Neural progenitor cell (in vitro differentiated cells): ENCODE data around the gene NMS. TPM values are rescaled to one million over a fixed set of nuclear protein-coding genes. Genes with fewer than 3 reads are reported as not detected.

Experiments used
- DNase-seq: peaks from one replicate; pipeline ENCODE4 v3.0.0-alpha.2; 2016; ENCODE audit warnings: low spot score
- H2AFZ ChIP-seq: fragments of 200-600 bp; sonication (generic); replicated peaks from 2 replicates; pipeline ENCODE4 v1.6.1; 2016; ENCODE audit warnings: antibody characterized with exemption
- H3F3A ChIP-seq: fragments of 200-600 bp; sonication (generic); 2 replicates; pipeline ENCODE4 v1.6.1; 2016; ENCODE audit warnings: antibody characterized with exemption, low read depth
- H3K27ac ChIP-seq: fragments of 200-600 bp; sonication (generic); 2 replicates; pipeline ENCODE4 v1.5.1; 2016; ENCODE audit warnings: mild to moderate bottlenecking
- H3K27me3 ChIP-seq: fragments of 200-600 bp; sonication (generic); 2 replicates; pipeline ENCODE4 v1.6.1; 2016; ENCODE audit warnings: mild to moderate bottlenecking, moderate library complexity
- H3K36me3 ChIP-seq: fragments of 200-600 bp; sonication (generic); 2 replicates; pipeline ENCODE4 v1.5.1; 2016
- H3K4me1 ChIP-seq: fragments of 200-600 bp; sonication (generic); 2 replicates; pipeline ENCODE4 v1.6.1; 2016; ENCODE audit warnings: mixed run types
- H3K4me2 ChIP-seq: fragments of 200-600 bp; sonication (generic); 2 replicates; pipeline ENCODE4 v1.6.1; 2016
- H3K4me3 ChIP-seq: fragments of 200-600 bp; sonication (generic); 2 replicates; pipeline ENCODE4 v1.5.1; 2016
- H3K79me2 ChIP-seq: fragments of 200-600 bp; sonication (generic); 2 replicates; pipeline ENCODE4 v1.6.1; 2016; ENCODE audit warnings: low read depth
- H3K9ac ChIP-seq: fragments of 200-600 bp; sonication (generic); 2 replicates; pipeline ENCODE4 v1.6.1; 2016
- H3K9me3 ChIP-seq: fragments of 200-600 bp; sonication (generic); 2 replicates; pipeline ENCODE4 v1.5.1; 2016; ENCODE audit warnings: low read depth
- H4K20me1 ChIP-seq: fragments of 200-600 bp; sonication (generic); 2 replicates; pipeline ENCODE4 v1.6.1; 2016; ENCODE audit warnings: low read depth
- H3K27ac Mint-ChIP-seq: 3 replicates; pipeline ENCODE4 v1.8.0; 2021; ENCODE audit warnings: mixed read lengths
- H3K27me3 Mint-ChIP-seq: 2 replicates; pipeline ENCODE4 v1.8.0; 2022; ENCODE audit warnings: low read depth, mild to moderate bottlenecking, inconsistent platforms, moderate library complexity, mixed read lengths; ENCODE audit not compliant: insufficient read depth
- H3K36me3 Mint-ChIP-seq: 3 replicates; pipeline ENCODE4 v1.8.0; 2021; ENCODE audit warnings: mixed read lengths
- H3K4me1 Mint-ChIP-seq: 3 replicates; pipeline ENCODE4 v1.8.0; 2021; ENCODE audit warnings: mixed read lengths
- H3K4me3 Mint-ChIP-seq: 3 replicates; pipeline ENCODE4 v1.8.0; 2021; ENCODE audit warnings: mild to moderate bottlenecking, moderate library complexity, mixed read lengths
- H3K9me3 Mint-ChIP-seq: 3 replicates; pipeline ENCODE4 v1.8.0; 2020; ENCODE audit warnings: mixed read lengths
- EZH2 ChIP-seq: fragments of 200-600 bp; sonication (generic); IDR thresholded peaks from 2 replicates; pipeline ENCODE4 v1.6.1; 2017; ENCODE audit warnings: antibody characterized with exemption, mild to moderate bottlenecking, moderate library complexity
- EZH2phosphoT487 ChIP-seq: fragments of 200-600 bp; sonication (generic); IDR thresholded peaks from 2 replicates; pipeline ENCODE4 v1.6.1; 2017; ENCODE audit warnings: antibody characterized with exemption
- total RNA-seq: library from RNA; depleted of rRNA; stranded (reverse); fragments of >200 nt; gene quantifications from 2 replicates; pipeline ENCODE4 v1.2.3, GENCODE V29; 2015; ENCODE audit warnings: low replicate concordance
- TF ChIP-seq, protein P1 (sequence below): fragments of 200-600 bp; sonication (generic); IDR thresholded peaks from 2 replicates; pipeline ENCODE4 v1.5.1; 2017; ENCODE audit warnings: antibody characterized with exemption, mild to moderate bottlenecking

The NMS gene
- total RNA-seq, 1 donor from 2014 or later, result not detected

DNA sequence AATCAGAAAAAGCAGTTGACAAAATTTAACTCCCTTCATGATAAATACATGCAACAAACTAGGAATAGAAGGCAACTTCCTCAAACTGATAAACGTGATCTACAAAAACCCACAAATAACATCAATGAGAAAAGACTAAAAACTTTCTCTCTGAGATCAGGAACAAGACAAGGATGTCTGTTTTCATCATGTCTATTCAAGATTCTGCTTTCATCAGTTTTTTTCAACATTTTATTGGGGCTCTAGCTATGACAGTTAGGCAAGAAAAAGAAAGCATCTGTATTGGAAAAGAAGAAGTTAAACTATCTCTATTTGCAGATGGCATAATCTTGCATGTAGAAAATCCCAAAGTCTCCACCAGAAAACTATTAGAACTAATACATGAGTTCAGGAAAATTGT is 40.6 kb upstream of the NMS start:
- Histone ChIP-seq H3K79me2 (no peaks in the 10 kb centered on the region), H3K27ac (no peak overlapping the region), H3K9me3 (no peaks in the 10 kb centered on the region), H3K36me3 (no peaks in the 10 kb centered on the region), H3K4me3 (no peak overlapping the region), H3K4me2 (no peak overlapping the region), H2AFZ (no peak overlapping the region), H3K4me1 (no peaks in the 10 kb centered on the region), H3F3A (no peaks in the 10 kb centered on the region), H3K27me3 (no peaks in the 10 kb centered on the region), H4K20me1 (no peaks in the 10 kb centered on the region), H3K9ac (no peak overlapping the region)
- Mint-ChIP-seq H3K36me3 (no peaks in the 10 kb centered on the region), H3K27me3 (peaks cover 8% of the 10 kb centered on the region), H3K4me1 (no peaks in the 10 kb centered on the region), H3K27ac (no peak overlapping the region), H3K9me3 (peaks cover 7% of the 10 kb centered on the region), H3K4me3 (no peak overlapping the region)
- TF ChIP-seq EZH2phosphoT487, result no peak
- TF ChIP-seq, protein P1, sequence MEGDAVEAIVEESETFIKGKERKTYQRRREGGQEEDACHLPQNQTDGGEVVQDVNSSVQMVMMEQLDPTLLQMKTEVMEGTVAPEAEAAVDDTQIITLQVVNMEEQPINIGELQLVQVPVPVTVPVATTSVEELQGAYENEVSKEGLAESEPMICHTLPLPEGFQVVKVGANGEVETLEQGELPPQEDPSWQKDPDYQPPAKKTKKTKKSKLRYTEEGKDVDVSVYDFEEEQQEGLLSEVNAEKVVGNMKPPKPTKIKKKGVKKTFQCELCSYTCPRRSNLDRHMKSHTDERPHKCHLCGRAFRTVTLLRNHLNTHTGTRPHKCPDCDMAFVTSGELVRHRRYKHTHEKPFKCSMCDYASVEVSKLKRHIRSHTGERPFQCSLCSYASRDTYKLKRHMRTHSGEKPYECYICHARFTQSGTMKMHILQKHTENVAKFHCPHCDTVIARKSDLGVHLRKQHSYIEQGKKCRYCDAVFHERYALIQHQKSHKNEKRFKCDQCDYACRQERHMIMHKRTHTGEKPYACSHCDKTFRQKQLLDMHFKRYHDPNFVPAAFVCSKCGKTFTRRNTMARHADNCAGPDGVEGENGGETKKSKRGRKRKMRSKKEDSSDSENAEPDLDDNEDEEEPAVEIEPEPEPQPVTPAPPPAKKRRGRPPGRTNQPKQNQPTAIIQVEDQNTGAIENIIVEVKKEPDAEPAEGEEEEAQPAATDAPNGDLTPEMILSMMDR, result no peak
- no peak for DNase-seq

DNA sequence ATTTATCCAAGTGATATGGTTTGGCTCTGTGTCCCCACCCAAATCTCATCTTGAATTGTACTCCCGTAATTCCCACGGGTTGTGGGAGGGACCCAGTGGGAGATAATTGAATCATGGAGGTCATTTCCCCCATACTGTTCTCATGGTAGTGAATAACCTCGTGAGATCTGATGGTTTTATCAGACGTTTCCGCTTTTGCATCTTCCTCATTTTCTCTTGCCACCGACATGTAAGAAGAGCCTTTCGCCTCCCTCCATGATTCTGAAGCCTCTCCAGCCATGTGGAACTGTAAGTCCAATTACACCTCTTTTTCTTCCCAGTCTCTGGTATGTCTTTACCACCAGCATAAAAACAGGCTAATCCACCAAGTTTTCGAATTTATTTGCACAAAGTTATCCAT is 32.5 kb upstream of the NMS start:
- no peak overlapping the region for H3K4me2 ChIP-seq
- H3K4me1 ChIP-seq, result no peaks in the 10 kb centered on the region
- DNase-seq, result no peak
- H3K9me3 ChIP-seq, result no peaks in the 10 kb centered on the region
- no peaks in the 10 kb centered on the region for H3K4me1 Mint-ChIP-seq
- H3K79me2 ChIP-seq, result no peaks in the 10 kb centered on the region
- H3K9me3 Mint-ChIP-seq, result peaks cover 3% of the 10 kb centered on the region
- peaks cover 2% of the 10 kb centered on the region for H3K27me3 Mint-ChIP-seq
- H3K36me3 ChIP-seq, result no peaks in the 10 kb centered on the region
- H3K4me3 ChIP-seq, result no peak overlapping the region
- no peak overlapping the region for H3K9ac ChIP-seq
- TF ChIP-seq, protein P1, result no peak
- no peak for TF ChIP-seq EZH2phosphoT487
- no peak for TF ChIP-seq EZH2
- no peak overlapping the region for H2AFZ ChIP-seq
- no peak overlapping the region for H3K27ac Mint-ChIP-seq
- no peaks in the 10 kb centered on the region for H4K20me1 ChIP-seq
- H3K27me3 ChIP-seq, result no peaks in the 10 kb centered on the region
- no peaks in the 10 kb centered on the region for H3F3A ChIP-seq
- no peak overlapping the region for H3K27ac ChIP-seq
- H3K4me3 Mint-ChIP-seq, result no peak overlapping the region
- no peaks in the 10 kb centered on the region for H3K36me3 Mint-ChIP-seq

DNA sequence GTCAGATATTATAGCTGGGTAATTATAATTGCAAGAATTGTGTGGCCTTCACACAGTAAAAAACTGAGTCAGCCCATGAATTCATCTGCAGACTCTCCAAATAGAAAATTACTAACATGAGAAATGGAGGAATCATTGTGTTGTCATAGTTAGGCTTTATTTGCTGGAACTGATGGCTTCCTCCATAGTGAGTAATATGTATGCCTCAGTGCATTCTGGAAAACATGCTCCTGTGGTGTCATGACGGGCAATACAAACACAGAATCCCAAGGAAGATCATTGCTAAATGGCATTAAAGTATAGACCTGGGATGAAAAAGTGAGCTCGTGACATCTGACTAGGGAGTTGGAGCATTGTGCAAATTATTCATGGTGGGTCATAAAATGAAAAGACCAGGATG is 23.6 kb upstream of the NMS start:
- H3K27me3 ChIP-seq, result no peaks in the 10 kb centered on the region
- H4K20me1 ChIP-seq, result no peaks in the 10 kb centered on the region
- Mint-ChIP-seq H3K27me3 (no peaks in the 10 kb centered on the region), H3K9me3 (no peaks in the 10 kb centered on the region), H3K36me3 (no peaks in the 10 kb centered on the region), H3K4me1 (no peaks in the 10 kb centered on the region), H3K27ac (no peak overlapping the region), H3K4me3 (no peak overlapping the region)
- H3K9ac ChIP-seq, result no peak overlapping the region
- peaks cover 9% of the 10 kb centered on the region for H3F3A ChIP-seq
- H3K4me2 ChIP-seq, result no peak overlapping the region
- H3K4me1 ChIP-seq, result no peaks in the 10 kb centered on the region
- H3K36me3 ChIP-seq, result no peaks in the 10 kb centered on the region
- H2AFZ ChIP-seq, result no peak overlapping the region
- H3K79me2 ChIP-seq, result no peaks in the 10 kb centered on the region
- no peak for TF ChIP-seq EZH2
- TF ChIP-seq EZH2phosphoT487, result no peak
- TF ChIP-seq, protein P1, result no peak
- H3K27ac ChIP-seq, result no peak overlapping the region
- H3K9me3 ChIP-seq, result no peaks in the 10 kb centered on the region
- H3K4me3 ChIP-seq, result no peak overlapping the region
- no peak for DNase-seq

DNA sequence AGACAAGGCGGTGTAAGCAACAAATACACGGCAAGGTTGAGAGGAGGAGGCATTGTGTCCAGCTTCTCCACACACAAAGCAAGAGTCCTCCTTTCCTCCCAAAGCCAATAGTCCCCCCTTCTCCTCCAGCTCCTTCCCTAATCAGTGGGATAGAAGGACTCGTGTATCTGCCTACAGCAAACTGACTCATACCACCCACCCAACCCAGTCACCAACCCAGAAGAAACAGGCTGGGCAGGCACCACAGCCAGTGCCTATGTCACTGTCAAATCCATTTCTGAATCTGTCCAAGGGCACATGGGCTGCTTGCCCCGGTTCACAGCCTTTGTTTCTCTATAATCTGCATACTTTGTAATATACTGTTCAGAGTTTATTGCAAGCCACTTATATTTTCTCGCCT is 19.2 kb upstream of the NMS start:
- no peaks in the 10 kb centered on the region for H3K27me3 ChIP-seq
- H4K20me1 ChIP-seq, result no peaks in the 10 kb centered on the region
- H3K4me1 Mint-ChIP-seq, result no peaks in the 10 kb centered on the region
- H3K4me3 Mint-ChIP-seq, result no peak overlapping the region
- TF ChIP-seq EZH2phosphoT487 (no peak), EZH2 (no peak)
- TF ChIP-seq, protein P1, result no peak
- no peak overlapping the region for H2AFZ ChIP-seq
- no peaks in the 10 kb centered on the region for H3K79me2 ChIP-seq
- no peak overlapping the region for H3K4me3 ChIP-seq
- no peaks in the 10 kb centered on the region for H3K36me3 ChIP-seq
- no peaks in the 10 kb centered on the region for H3K36me3 Mint-ChIP-seq
- H3K27ac ChIP-seq, result no peak overlapping the region
- H3K9ac ChIP-seq, result no peak overlapping the region
- H3F3A ChIP-seq, result peaks cover 9% of the 10 kb centered on the region
- peaks cover 18% of the 10 kb centered on the region for H3K9me3 Mint-ChIP-seq
- peaks cover 8% of the 10 kb centered on the region for H3K9me3 ChIP-seq
- no peak for DNase-seq
- no peaks in the 10 kb centered on the region for H3K4me1 ChIP-seq
- no peak overlapping the region for H3K4me2 ChIP-seq
- no peak overlapping the region for H3K27ac Mint-ChIP-seq
- no peaks in the 10 kb centered on the region for H3K27me3 Mint-ChIP-seq
